Fibroblast of pulmonary artery (primary cell): ENCODE data around the gene MYOM1.
"Not testable (repeated sequence)": the region's sequence is repeated elsewhere in the genome, so short reads cannot be mapped to it uniquely, and the experiment has no call there.

Source experiments
- DNase-seq: peaks from one replicate; pipeline ENCODE4 v3.0.0-alpha.2; 2010; ENCODE audit warnings: low read depth
- H3K4me3 ChIP-seq: replicated peaks from 2 replicates; pipeline ENCODE4 v1.5.1; 2011; ENCODE audit warnings: low read depth, mild to moderate bottlenecking, control low read depth, low read length, moderate library complexity
- TF ChIP-seq, protein P1 (sequence below): IDR thresholded peaks from 2 replicates; pipeline ENCODE4 v1.5.1; 2011; ENCODE audit warnings: mild to moderate bottlenecking, control low read depth, low read length, inconsistent platforms; ENCODE audit errors: missing control alignments

Gene MYOM1

DNA sequence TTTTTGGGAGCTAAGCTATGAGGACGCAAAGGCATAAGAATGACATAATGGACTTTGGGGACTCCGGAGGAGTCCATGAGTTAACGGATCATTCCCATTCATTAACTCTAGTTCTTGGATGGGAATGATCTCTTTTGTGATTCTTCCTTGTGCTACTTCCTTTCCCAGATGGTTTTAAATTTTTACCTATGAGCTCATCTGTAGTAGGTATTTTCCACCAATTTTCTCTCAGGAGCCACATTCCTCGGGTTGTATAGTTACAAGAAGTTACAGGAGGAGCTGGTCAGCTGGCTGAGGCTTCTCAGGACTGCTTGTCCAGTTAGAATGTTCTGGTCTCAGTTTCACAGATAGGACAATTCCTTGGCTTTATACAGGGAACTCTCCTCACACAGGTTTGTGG lies 164.0 kb downstream of the MYOM1 start:
- H3K4me3 ChIP-seq = no peak overlapping the region
- DNase-seq = no peak
- TF ChIP-seq, protein P1, sequence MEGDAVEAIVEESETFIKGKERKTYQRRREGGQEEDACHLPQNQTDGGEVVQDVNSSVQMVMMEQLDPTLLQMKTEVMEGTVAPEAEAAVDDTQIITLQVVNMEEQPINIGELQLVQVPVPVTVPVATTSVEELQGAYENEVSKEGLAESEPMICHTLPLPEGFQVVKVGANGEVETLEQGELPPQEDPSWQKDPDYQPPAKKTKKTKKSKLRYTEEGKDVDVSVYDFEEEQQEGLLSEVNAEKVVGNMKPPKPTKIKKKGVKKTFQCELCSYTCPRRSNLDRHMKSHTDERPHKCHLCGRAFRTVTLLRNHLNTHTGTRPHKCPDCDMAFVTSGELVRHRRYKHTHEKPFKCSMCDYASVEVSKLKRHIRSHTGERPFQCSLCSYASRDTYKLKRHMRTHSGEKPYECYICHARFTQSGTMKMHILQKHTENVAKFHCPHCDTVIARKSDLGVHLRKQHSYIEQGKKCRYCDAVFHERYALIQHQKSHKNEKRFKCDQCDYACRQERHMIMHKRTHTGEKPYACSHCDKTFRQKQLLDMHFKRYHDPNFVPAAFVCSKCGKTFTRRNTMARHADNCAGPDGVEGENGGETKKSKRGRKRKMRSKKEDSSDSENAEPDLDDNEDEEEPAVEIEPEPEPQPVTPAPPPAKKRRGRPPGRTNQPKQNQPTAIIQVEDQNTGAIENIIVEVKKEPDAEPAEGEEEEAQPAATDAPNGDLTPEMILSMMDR = no peak

DNA sequence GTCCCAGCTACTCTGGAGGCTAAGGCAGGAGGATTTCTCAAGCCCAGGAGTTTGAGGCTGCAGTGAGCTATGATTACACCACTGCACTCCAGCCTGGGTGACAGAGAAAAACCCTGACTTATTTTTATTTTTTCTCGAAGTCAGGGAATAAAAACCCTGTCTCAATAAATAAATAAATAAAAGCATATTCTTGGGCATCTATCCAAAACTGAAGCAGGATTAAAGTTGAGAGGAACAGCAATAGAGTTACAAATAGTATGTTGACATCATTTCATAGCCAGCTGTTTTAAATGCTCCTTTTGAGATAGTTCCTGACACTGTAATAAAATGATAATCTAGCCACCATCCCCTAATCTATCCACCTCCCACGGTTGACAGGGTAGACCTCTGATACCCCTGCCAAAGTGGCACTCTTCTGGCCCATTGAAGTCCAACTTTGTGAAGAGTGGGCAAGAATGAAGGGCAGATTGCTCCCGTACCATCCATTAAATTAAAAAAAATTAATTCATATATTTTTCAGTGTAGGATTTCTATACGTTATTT lies 164.5 kb downstream of the MYOM1 start:
- TF ChIP-seq, protein P1 = no peak
- peak; percentile 39 for DNase-seq
- no peak overlapping the region for H3K4me3 ChIP-seq

DNA sequence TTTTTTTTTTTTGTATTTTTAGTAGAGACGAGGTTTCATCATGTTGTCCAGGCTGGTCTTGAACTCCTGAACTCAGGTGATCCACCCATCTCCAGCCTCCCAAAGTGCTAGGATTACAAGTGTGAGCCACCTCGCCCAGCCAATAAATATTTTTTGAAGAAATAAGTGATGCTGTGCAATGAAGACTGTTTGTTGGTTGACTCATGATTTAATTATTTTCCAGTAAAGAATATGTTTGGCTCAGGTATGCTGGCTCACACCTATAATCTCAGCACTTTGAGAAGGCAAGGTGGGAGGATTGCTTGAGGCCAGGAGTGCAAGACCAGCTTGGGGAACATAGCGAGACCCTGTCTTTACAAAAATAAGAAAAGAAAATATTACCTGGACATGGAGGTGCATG lies 165.0 kb downstream of the MYOM1 start:
- no peak overlapping the region for H3K4me3 ChIP-seq
- TF ChIP-seq, protein P1 = no peak
- DNase-seq = no peak

GRCh38 chr18:3054214-3054613 lies 165.6 kb downstream of the MYOM1 start:
- DNase-seq = no peak
- H3K4me3 ChIP-seq = no peak overlapping the region
- TF ChIP-seq, protein P1 = no peak

DNA sequence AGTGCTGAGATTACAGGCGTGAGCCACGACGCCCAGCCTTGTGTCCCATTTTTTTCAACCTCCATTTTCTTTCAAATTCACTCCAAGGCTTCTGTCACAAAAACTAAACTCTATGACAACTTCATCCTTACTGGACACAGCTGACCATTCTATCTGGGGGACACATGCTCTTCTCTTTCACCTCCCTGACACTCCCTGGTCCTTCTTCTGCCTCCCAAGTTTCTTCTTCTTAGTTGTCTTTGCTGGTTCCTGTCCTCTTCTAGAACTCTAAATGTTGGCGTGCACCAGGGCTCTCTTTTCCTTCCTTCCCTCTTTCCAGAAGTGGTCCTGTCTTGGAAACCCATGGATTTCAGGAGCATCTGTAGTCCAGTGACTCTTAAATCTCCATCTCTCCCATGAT lies 166.7 kb downstream of the MYOM1 start:
- no peak overlapping the region for H3K4me3 ChIP-seq
- DNase-seq = no peak
- TF ChIP-seq, protein P1 = no peak

DNA sequence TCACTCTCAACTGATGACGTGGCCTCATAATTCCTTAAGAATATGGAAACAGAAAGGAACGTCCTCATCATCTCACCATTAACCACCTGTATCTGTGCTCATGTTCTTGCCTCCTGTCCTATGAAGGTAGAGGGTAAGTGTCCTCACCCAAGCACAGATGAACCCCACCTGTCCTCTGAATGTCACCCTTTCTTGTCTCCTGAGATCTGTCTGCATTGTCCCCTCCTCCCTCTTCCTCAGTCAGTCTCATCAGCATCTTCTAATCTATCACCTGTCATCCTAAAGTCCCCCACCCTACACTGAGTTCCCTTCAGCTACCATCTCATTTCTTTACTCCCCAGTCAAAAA lies 167.4 kb downstream of the MYOM1 start:
- no peak overlapping the region for H3K4me3 ChIP-seq
- TF ChIP-seq, protein P1 = no peak
- DNase-seq = no peak

GRCh38 chr18:3051718-3052410 lies 167.9 kb downstream of the MYOM1 start:
- TF ChIP-seq, protein P1 = no peak
- DNase-seq = no peak

DNA sequence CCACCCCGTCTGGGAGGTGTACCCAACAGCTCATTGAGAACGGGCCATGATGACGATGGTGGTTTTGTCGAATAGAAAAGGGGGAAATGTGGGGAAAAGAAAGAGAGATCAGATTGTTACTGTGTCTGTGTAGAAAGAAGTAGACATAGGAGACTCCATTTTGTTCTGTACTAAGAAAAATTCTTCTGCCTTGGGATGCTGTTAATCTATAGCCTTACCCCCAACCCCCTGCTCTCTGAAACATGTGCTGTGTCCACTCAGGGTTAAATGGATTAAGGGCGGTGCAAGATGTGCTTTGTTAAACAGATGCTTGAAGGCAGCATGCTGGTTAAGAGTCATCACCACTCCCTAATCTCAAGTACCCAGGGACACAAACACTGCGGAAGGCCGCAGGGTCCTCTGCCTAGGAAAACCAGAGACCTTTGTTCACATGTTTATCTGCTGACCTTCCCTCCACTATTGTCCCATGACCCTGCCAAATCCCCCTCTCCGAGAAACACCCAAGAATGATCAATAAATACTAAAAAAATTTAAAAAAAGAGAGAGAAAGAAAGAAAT lies 169.8 kb downstream of the MYOM1 start:
- not testable (repeated sequence) for DNase-seq, H3K4me3 ChIP-seq

More at GRCh38 chr18:3051718-3052410, 167.9 kb downstream of the MYOM1 start:
- no peak overlapping the region for H3K4me3 ChIP-seq
